HG03025 (cell line): ENCODE measurements around the gene SMAD6.

Source experiments
- ATAC-seq: cut with Tn5 transposase; IDR thresholded peaks from one replicate; pipeline ENCODE4 v1.9.1; 2021; ENCODE audit warnings: mild to moderate bottlenecking, moderate library complexity; ENCODE audit not compliant: unreplicated experiment, low FRiP score

Gene SMAD6

DNA sequence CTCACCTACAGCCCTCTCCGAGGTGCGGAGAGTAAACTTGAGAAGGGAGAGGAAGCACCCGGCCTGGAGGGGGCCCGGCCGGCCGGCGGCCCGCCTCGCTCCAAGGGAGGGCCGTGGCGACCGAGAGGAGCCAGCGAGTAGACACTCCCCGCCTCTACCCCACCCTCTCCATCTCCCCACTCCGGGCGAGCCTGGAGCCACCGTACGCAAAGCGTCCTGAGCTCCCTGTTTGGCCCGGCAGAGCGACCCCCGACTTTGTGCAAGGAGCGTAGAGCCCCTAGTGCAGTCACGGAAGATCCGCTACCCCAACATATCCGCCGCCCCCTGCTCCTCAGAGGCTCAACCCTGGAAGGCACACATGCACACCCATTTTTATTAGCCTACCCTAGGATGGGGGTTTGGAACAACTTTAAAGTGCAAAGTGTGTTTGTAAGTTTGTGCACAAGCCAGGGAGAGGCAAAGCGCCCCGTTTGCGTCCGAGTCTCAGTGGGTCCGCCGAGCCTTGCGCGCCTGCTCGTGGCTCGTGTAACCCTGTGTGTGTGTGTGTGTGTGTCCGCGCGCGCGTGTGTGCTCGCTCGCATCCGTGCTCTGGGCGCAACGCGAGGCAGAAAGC lies 508 bp upstream of the SMAD6 start:
- ATAC-seq = no peak

DNA sequence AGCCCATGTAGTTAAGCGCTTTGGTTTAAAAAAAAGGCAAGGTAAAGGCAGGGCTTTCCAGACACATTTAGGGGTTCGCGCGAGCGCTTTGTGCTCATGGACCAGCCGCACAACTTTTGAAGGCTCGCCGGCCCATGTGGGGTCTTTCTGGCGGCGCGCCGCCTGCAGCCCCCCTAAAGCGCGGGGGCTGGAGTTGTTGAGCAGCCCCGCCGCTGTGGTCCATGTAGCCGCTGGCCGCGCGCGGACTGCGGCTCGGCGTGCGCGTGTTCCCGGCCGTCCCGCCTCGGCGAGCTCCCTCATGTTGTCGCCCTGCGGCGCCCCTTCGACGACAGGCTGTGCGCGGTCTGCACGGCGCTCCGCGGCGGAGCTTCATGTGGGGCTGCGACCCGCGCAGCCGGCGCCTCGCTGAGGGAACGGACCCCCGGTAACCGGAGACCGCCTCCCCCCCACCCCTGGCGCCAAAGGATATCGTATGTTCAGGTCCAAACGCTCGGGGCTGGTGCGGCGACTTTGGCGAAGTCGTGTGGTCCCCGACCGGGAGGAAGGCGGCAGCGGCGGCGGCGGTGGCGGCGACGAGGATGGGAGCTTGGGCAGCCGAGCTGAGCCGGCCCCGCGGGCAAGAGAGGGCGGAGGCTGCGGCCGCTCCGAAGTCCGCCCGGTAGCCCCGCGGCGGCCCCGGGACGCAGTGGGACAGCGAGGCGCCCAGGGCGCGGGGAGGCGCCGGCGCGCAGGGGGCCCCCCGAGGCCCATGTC lies 927 bp downstream of the SMAD6 start:
- no peak for ATAC-seq

DNA sequence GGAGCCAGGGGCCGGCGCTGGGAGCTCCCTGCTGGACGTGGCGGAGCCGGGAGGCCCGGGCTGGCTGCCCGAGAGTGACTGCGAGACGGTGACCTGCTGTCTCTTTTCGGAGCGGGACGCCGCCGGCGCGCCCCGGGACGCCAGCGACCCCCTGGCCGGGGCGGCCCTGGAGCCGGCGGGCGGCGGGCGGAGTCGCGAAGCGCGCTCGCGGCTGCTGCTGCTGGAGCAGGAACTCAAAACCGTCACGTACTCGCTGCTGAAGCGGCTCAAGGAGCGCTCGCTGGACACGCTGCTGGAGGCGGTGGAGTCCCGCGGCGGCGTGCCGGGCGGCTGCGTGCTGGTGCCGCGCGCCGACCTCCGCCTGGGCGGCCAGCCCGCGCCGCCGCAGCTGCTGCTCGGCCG lies 1.5 kb downstream of the SMAD6 start:
- ATAC-seq = no peak

DNA sequence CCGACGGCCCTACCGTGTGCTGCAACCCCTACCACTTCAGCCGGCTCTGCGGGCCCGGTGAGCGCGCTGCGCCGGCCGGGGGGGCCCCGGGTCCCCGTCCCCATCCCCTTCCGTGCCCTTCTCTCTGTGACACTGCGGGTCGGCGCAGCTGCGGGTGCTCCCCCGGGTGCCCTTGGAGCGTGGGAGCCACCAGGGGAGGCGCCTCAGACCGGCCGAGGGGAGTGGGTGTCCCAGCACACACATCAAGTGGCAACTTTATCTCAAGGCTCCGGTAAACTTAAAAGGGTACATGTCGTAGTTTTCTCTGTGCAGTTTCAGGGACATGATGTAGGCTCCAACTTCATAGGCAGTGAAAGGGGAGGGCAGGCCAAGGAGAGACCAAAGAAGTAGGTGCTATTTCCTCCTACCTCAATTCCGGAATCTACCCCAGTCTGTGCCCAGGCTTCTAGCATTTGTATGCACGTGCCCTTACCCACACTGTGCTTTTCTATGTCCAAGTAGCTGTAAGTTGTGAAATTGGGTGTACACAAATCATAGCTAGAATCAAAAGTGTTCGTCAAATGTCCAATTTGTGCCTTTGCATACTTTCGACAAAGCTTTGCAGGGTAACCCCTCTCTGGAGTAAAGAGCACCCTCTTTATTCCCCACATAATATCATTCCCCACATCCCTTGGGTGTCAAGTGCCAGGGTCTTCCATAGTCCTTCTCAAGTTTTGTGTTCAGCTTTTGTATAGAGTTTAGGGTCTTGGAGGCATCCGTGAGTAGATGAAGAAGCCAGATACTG lies 2.2 kb downstream of the SMAD6 start:
- no peak for ATAC-seq

DNA sequence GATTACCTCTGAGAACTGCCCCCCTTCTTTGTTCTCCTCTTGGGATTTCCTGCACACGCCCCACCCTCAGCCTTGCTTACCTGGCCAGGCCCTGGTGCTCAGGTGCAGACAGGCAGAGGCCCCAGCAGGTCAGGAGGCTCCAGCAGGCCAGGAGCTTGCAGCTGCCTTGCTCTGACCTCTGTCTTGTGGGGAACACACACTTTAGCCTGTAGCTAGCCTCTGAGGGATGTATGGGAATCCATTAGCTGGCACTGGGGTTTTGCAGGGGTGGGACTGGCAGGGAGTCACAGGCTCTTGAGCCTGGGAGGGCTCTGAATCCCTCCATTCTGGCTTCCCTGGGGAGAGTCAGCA lies 2.7 kb downstream of the SMAD6 start:
- ATAC-seq = no peak

DNA sequence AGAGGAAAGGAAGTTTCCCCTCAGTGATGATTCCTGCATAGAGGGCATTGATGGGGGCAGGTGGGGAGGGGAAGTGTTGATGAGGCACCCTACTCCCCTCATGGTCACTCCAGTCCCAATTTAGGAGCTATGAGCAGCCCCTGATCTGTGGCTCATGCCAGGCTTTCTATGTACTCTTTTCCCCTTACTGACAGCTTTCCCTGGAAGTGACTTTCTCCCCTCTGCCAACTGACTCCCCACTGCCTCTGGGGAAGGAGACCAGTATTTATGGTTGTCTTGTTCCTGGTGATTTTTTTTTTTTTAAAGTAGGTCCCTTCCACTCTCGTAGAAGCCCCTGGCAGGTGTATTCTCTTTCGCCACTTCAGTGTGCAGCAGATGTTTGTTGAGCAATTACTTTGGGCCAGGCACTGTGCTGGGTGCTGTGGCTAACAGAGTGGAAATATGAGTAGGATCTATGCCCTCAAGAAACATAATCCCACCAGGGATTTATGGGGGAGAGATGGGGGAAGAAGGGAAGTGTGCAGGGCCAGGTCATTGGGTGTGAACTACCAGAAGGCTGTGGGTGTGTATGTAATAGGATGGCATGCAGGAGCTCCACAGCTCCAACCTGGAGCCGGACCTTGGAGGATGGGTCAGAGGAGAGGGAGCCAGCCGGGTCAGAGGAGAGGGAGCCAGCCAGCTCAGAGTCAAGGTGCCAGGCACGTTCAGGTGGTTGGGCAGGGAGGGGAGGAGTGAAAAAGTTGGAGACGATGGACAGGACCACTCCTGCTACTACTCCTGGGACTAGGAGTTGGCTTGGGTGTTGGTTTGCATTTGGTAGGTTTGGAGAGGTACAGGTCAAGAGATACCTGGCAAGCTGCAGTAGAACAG lies 3.5 kb downstream of the SMAD6 start:
- no peak for ATAC-seq

DNA sequence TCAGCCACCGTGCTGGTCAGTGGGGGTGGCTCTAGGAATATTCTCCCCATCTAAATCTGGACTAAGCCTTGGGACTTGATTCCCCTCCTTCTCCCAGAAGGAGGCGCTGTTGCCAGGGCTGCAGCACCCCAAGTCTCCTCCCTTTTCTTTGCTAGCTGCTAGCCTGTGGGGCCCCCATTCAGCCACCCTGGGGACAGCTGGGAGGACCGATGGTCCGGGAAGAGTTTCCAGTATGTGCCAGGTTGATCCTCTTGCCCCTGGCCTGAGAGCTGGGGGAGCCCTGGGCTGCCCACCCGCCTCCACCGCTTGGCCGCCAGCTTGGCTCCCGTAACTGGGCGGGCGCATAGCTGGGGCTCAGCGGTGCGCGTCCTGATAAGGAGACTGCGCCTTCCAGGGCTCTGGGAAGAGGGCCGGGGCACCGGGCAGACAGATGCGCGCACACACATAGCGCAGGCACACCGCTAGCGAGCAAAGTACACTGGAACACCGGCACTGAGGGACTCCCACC lies 4.2 kb downstream of the SMAD6 start:
- ATAC-seq = no peak

DNA sequence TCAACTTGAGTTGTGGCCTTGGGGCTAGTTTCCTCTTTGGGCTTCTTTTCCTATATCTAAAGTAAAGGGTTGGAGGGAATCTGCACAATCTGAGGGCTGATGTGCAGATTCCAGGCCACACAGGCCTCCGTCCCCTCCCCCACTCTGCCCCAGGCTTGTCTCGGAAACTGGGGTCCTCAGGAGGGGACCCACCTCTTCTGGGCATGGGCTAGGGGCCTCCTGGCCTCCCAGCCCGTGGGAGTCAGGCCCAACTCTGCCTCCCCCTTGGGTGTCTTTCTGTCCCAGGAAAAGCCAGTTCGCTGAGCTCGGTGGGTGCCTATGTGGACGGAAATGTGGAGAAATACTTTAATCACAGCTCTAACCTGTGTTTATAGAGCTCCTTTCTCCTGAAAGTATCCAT lies 4.8 kb downstream of the SMAD6 start:
- ATAC-seq = no peak

DNA sequence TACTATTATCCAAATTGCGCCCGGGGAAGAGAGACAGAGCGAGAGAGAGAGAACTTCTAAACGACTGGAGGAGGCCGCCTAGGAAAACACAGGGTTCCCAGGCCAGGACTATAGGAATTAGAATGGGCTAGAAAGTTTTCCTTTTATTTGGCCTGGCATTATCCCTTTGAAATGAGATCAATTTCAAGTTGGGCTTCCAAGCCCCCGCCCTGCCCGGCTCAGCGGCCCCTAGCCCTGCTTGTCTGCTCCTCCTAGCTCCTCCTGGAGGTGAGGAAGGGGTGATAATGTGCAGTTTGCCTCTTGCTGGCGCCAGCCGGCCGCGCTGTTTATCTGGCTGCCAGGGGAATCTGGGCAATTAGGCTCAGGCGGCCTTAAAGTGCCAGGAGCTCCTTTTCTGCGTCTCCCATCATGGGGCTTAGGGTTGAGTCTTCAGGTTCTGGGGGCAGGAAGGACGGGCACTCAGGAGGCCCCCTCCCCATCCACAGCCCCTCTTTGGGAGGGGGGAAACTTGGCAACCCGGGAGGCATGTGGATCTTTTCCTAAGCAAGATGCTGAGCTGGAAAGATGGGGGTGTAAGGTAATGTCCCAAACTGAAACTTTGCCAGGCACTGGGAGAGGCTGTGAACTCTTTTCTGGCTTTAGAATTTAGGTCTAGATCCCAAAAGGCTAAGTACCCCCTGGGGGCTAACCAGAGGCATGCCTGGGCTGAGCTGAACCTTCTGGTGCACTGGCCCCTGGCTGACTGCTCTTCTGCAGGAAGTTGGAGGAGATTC lies 5.5 kb downstream of the SMAD6 start:
- ATAC-seq = no peak

DNA sequence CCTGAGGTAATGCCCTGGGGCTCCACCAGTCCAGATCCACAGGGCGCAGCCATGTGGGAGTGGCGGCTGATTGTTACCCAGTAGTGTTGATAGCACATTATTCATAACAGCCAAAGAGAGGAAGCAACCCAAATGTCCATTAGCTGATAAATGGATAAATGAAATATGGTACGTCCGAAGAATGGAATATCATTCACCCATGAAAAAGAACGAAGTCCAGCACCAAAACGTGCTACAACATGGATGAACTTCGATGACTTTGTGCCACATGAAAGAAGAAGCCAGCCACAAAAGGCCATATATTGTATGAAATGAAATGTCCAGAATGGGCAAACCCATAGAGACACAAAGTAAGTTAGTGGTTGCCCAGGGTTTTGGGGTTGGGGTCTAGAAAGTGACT lies 6.4 kb downstream of the SMAD6 start:
- no peak for ATAC-seq

DNA sequence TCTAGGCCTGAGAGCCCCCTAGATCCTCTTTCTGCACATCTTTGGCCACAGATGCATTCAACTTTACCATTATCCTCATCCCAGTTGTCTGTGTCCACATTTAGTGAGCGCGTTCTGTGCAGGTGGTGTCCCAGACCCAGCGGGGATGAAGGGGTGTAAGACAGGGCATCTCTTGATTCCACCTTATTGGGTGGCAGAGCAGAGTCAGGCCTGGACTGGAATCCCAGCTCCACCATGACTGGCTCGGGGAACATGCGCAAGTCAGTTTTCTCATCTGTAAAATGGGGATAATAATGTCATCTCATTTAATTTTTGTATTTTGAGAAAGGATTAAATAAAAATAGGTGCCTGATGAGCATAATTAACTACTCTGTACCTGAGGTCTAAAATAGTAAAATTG lies 7.8 kb downstream of the SMAD6 start:
- ATAC-seq = no peak

DNA sequence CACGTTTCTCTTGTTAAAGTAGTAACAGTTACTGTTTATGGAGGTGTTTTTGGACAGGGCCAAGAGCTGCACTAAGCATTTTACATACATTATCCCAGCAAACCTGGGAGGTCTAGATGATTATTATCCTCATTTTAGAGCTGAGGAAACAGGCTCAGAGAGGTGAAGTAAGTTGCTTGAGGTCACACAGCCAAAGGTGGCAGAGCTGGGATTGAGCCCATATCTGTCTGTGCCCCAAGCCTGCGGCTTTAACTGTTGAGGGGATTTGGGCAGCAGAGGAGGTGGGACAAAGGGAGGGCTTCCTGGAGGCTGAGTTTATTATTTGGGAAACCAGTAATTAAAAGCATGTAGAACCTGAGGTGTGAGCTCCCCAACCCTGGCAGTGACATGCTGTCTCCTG lies 9.2 kb downstream of the SMAD6 start:
- no peak for ATAC-seq

DNA sequence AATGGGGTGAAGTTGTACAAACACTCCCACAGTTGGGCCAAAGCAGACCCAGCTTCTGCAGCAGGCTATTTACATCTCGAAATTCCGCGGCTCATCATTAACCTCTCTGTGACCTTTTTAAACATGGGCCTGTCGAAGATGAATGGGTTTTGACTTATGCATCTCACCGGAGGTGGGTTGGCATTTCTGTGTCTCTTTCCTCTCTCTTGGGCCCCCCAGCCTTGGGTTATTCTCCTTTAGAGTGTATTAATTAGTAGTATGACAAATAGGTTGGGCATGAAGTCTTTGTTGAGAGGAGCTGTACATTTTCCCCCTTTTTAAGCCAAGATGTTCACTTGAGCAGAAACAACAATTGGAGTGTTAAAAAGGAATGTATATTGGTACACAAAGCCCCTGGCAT lies 9.8 kb downstream of the SMAD6 start:
- ATAC-seq = no peak

DNA sequence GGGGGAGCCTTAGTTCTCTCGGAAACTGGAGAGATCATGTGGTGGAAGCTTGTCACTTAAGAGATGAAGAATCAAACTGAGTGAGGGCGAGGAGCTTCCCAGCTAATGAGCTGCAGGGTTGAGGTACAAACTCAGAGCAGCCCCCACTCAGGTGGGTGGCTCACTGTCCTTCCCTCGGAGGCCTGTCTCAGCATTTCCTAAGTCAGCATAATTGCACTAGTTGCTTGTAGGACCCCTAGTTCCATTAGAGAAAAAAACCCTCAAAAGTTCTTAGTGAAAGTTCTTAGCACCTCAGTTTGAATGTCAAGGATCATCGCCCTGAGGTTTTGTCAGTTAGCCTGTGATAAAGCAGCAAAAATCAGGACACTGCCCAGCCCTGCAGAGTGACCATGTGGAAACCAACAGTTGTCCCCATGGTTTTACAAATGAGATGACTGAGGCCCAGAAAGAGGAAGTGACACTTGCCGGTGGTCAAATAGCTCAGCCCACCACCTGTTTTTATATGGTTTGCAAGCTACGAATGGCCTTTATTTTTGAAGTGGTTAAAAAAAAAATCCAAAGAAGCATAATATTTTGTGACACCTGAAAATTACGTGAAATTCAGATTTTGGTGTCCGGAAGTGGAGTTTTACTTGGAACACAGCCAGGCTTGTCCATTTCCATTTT lies 11.9 kb downstream of the SMAD6 start:
- ATAC-seq = no peak

DNA sequence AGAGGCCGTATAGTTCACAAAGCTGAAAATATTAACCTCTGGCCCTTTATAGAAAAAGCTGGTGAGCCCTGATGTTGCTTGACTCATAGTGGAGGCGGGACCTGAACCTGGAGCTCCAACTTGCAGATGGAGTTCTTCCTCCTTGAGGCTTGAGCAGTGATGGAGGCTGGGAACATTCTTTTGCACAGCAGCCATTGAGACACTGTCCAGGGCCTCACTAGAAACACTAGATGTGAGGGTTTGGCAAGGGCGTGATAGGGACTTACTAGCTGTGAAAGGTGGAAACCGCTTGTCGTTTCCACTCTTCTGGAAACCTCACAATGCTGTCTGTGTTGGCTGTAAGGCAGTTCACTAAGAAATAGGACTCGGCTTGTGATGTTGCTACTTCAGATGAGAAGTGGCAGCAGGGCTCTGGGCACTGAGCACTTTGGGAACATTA lies 12.5 kb downstream of the SMAD6 start:
- no peak for ATAC-seq

DNA sequence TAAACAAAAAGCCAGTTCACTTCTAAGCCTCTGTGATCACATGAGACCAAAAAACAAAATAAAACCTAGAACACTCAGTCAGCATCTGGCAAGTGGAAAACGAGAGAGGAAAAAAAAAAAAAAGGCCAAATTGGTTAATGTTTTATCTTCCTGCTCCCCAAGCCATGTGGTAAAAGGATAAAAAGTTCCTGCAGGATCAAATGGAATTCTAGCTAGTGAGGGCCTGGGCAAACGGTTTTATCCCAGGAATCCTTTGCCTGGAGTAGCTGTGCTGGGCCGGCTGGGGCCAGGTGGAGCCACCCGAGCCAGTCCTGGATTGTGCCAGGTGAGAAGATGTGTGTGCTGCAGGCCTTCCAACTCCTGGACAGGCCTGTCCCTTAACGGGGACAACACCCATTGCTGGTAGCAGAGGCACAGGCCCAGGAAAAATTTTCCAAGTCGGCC lies 13.2 kb downstream of the SMAD6 start:
- ATAC-seq = no peak

DNA sequence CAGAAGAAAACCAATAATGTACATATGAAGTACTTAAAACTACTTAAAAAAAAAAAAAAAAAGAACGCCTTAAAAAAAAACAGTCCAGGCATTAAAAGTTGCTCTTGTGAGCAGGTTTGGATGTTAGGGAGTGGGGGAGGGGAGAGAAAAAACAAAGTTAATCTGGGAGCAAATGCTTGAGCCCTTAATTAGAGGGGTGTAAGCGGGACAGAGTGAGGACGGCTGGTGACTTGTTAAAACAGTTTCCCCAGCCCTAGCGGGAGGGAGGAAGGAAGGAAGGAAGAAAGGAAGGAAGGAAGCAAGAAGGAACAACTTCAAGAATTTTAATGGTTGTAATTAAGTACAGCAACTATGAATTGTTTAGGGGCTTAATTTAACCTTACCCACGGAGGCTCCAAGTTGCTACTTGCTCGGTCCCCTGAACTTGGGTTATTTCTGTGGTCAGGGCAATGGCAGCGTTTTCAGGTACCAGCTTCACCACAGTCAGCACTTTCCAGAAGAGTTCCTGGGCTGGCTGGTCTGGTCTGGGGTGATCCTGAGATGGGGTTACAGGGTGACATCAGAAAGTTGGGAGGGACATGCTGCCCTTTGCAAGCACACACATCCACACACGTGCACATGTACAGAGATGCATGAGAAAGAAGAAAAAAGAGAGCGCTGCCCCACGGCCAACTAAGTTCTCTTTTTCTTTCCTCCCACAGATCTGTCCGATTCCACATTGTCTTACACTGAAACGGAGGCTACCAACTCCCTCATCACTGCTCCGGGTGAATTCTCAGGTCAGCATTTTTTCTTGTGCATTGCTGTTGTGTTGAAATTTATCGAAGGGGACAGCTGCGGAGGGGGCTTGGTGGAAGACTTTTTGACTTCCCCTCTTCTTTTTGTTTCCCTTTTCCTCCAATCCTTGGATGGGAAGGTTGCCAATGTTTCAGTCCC lies 14.0 kb downstream of the SMAD6 start:
- ATAC-seq = no peak

DNA sequence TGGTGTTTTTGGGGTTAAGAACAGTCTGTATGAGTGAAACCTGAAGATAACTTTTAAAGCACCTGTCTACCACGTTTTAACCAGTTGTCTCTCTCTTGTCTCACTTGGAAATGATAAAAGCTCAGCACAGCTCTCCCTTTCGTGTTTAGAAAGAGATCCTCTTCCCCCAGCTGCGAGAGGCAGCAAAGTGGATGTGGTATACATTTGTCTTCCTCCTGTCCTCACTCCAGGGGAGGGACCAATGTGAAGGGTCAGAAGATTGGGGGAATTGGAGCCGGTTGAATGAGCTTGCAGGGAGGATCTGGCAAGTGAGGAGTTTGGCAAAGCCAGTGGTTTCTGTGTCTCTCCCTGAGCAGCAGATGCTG lies 14.6 kb downstream of the SMAD6 start:
- no peak for ATAC-seq
